ENCODE results near the gene TOR3A. TPM values are rescaled to one million over a fixed set of nuclear protein-coding genes. Genes with fewer than 3 reads are reported as not detected.

TOR3A gene
- total and polyA plus RNA-seq, 2 of the 8 experiments (the other 6 are each of a cell fraction or from before 2014, with no cell fraction given), result 15.3 to 21.4 TPM

GRCh38 chr1:179061360-179062282, 20.2 kb upstream of the TOR3A start:
- H3K4me1 ChIP-seq (replicated peaks in 1 of 4; ENCODE audit: control insufficient read depth in 3 of 4, insufficient read depth in 4 of 4, low read length in 3 of 4), result peaks cover 0 to 9% (median 5%) of the 10 kb centered on the region in 4 experiments; a peak in 5 of 7 replicates
- no peak overlapping the region for H4K8ac ChIP-seq (ENCODE audit: extremely low read depth, insufficient read depth, low read length)
- no peak overlapping the region for H3K4me2 ChIP-seq (ENCODE audit: insufficient read depth in 1 of 2, low read depth in 2 of 2, low read length in 2 of 2)
- H4K91ac ChIP-seq (replicated peaks; ENCODE audit: insufficient read length, low read length), result no peak overlapping the region
- H3K4me3 ChIP-seq (ENCODE audit: extremely low read depth in 1 of 4, insufficient read depth in 2 of 4, low read depth in 3 of 4, low read length in 4 of 4), result no peak overlapping the region
- no peak overlapping the region for H3K9ac ChIP-seq (replicated peaks in 1 of 4; ENCODE audit: extremely low read depth in 1 of 4, low read depth in 3 of 4, low read length in 3 of 4)
- H3K23ac ChIP-seq (ENCODE audit: insufficient read length), result no peak overlapping the region
- POLR2A ChIA-PET (ENCODE audit: partially characterized antibody), result no interaction called here
- H3K18ac ChIP-seq (ENCODE audit: extremely low read depth, low read length), result no peak overlapping the region
- no peak overlapping the region for H4K5ac ChIP-seq (ENCODE audit: insufficient read length, low read depth, low read length)
- no peak overlapping the region for H3K14ac ChIP-seq (ENCODE audit: insufficient read length)
- FAIRE-seq, result no peak
- no peaks in the 10 kb centered on the region for H3K23me2 ChIP-seq (ENCODE audit: low read depth, low read length)
- no peak overlapping the region for H2AFZ ChIP-seq (ENCODE audit: low read length)
- H2BK20ac ChIP-seq (ENCODE audit: low read length), result no peak overlapping the region
- no peaks in the 10 kb centered on the region for H3K27me3 ChIP-seq (replicated peaks in 1 of 4; ENCODE audit: control insufficient read depth in 3 of 4, extremely low read depth in 1 of 4, insufficient read depth in 3 of 4, low read length in 3 of 4)
- H3K56ac ChIP-seq (replicated peaks; ENCODE audit: insufficient read length, low read depth, low read length), result no peak overlapping the region
- no peak overlapping the region for H2BK12ac ChIP-seq (ENCODE audit: low read depth, low read length)
- H2BK15ac ChIP-seq (ENCODE audit: low read length), result no peak overlapping the region
- H2AK5ac ChIP-seq (ENCODE audit: low read depth, low read length), result no peak overlapping the region
- CTCF ChIA-PET (ENCODE audit: partially characterized antibody), result interaction anchor here (0.6 to 0.7 kb wide), 3 partner anchors 12 to 844 kb away, joined by 3 to 5 read pairs (median 4); no protein-coding TSS in a partner anchor
- no peaks in the 10 kb centered on the region for H3K9me3 ChIP-seq (ENCODE audit: insufficient read depth in 2 of 2, low read depth in 1 of 2, low read length in 1 of 2)
- WGBS, 2 experiments (ENCODE audit: extremely low coverage in 1 of 2, insufficient coverage in 1 of 2, insufficient read length in 1 of 2, insufficient replicate concordance in 2 of 2, low coverage in 1 of 2, low lambda C conversion rate in 2 of 2, missing lambda C conversion rate in 1 of 2), result 94% methylated on average over 8 of the region's 8 CpGs; no CpG with 5 or more reads in 1 of the 2 experiments
- no peak overlapping the region for H3K27ac ChIP-seq (ENCODE audit: low read depth, low read length)
- H2BK5ac ChIP-seq (ENCODE audit: low read depth, low read length), result no peak overlapping the region
- no peaks in the 10 kb centered on the region for H4K20me1 ChIP-seq (replicated peaks in 1 of 2; ENCODE audit: control insufficient read depth in 1 of 2, insufficient read depth in 2 of 2, low read length in 2 of 2)
- no peaks in the 10 kb centered on the region for H3K79me1 ChIP-seq (ENCODE audit: low read depth, low read length)
- H2BK120ac ChIP-seq (replicated peaks; ENCODE audit: low read depth, low read length), result no peak overlapping the region
- H3K36me3 ChIP-seq (ENCODE audit: control insufficient read depth in 2 of 4, insufficient read depth in 4 of 4, low read length in 3 of 4), result peaks cover 0 to 10% (median 5%) of the 10 kb centered on the region in 4 experiments; a peak in 6 of 8 replicates
- H3K79me2 ChIP-seq (ENCODE audit: control insufficient read depth in 1 of 2, insufficient read depth in 2 of 2, low read length in 2 of 2), result no peaks in the 10 kb centered on the region
- no peak overlapping the region for H3K4ac ChIP-seq (replicated peaks; ENCODE audit: insufficient read length, low read depth, low read length)
- no peak for DNase-seq (ENCODE audit: low read depth in 1 of 2, low spot score in 2 of 2)
- TF ChIP-seq CHD2 (IDR thresholded peaks at IDR 0.05; ENCODE audit: low read length) (no peak), CTBP2 (IDR thresholded peaks at IDR 0.05; ENCODE audit: borderline replicate concordance, insufficient read depth, insufficient read length, low read length) (no peak), SIRT6 (IDR thresholded peaks at IDR 0.05; ENCODE audit: low read length) (no peak), SAP30 (IDR thresholded peaks at IDR 0.05; ENCODE audit: insufficient read depth, insufficient replicate concordance, low read length) (no peak), TCF12 (IDR thresholded peaks at IDR 0.05; ENCODE audit: low read depth, low read length) (no peak), BACH1 (IDR thresholded peaks at IDR 0.05; ENCODE audit: low read length) (no peak), KDM5A (IDR thresholded peaks at IDR 0.05; ENCODE audit: low read length) (no peak), TEAD4 (IDR thresholded peaks at IDR 0.05; ENCODE audit: low read depth, low read length) (no peak)

All from H1 (cell line).